Cardiac ventricle fibroblast (primary cell): ENCODE measurements around the gene CHIC1. TPM values are rescaled to one million over a fixed set of nuclear protein-coding genes. Genes with fewer than 3 reads are reported as not detected.

Source experiments
- total RNA-seq: library from RNA; depleted of rRNA; stranded (reverse); fragments of >200 nt; gene quantifications from 2 replicates; pipeline ENCODE4 v1.2.3, GENCODE V29; 2015

The CHIC1 gene
- 7.3 and 8.7 TPM in 2 replicates for total RNA-seq

GRCh38 chrX:73562984-73563737 is at the start of gene CHIC1:
Gene CHIC1, plus strand, starts transcription at chrX:73563197. Its CDS starts 88 bp downstream, at chrX:73563285.

Other genes starting within 250 kb of the CHIC1 start
- not detected in 2 replicates for gene CDX4, start 116.1 kb upstream of the CHIC1 start, total RNA-seq